ENCODE measurements around the gene IL19.

- TF ChIP-seq POLR2AphosphoS5 (IDR thresholded peaks at IDR 0.05; ENCODE audit: low read depth): no peak
- no peak for TF ChIP-seq CTCF (IDR thresholded peaks at IDR 0.05; ENCODE audit: insufficient read depth, low read length)
- no peak for TF ChIP-seq GABPA (IDR thresholded peaks at IDR 0.05; ENCODE audit: low read depth)
Measured at GRCh38 chr1:206839006-206839560, 68.5 kb downstream of the IL19 start.
